HG03439 (cell line): ENCODE measurements around the gene MIS18BP1.
A peak's percentile ranks its signal among the peaks of the same experiment; 100 is the strongest.
"Not testable (repeated sequence)": the region's sequence is repeated elsewhere in the genome, so short reads cannot be mapped to it uniquely, and the experiment has no call there.

Source experiments
- ATAC-seq: cut with Tn5 transposase; IDR thresholded peaks from one replicate; pipeline ENCODE4 v1.9.1; 2021; ENCODE audit warnings: mild to moderate bottlenecking, moderate library complexity; ENCODE audit not compliant: unreplicated experiment

The MIS18BP1 gene

GRCh38 chr14:45253070-45253753 is at the start of gene MIS18BP1:
MIS18BP1 (minus strand) TSS chr14:45253202; CDS start chr14:45247286, 5,916 bp downstream.
- ATAC-seq = peak; percentile 88

GRCh38 chr14:45298423-45299117 is 45.6 kb upstream of the MIS18BP1 start:
- ATAC-seq = no peak

GRCh38 chr14:45294796-45295195 is 41.8 kb upstream of the MIS18BP1 start:
- ATAC-seq = not testable (repeated sequence)

GRCh38 chr14:45290547-45290946 is 37.5 kb upstream of the MIS18BP1 start:
- ATAC-seq = no peak

- no peak for ATAC-seq
Observed at GRCh38 chr14:45287610-45288009, 34.6 kb upstream of the MIS18BP1 start.

GRCh38 chr14:45284802-45285201 is 31.8 kb upstream of the MIS18BP1 start:
- no peak for ATAC-seq

- ATAC-seq = not testable (repeated sequence)
Observed at GRCh38 chr14:45281731-45282400, 28.9 kb upstream of the MIS18BP1 start.

GRCh38 chr14:45271858-45272537 is 19.0 kb upstream of the MIS18BP1 start:
- no peak for ATAC-seq

GRCh38 chr14:45270031-45270430 is 17.0 kb upstream of the MIS18BP1 start:
- ATAC-seq = no peak

- no peak for ATAC-seq
Observed at GRCh38 chr14:45267071-45267470, 14.1 kb upstream of the MIS18BP1 start.

GRCh38 chr14:45262637-45263036 is 9.6 kb upstream of the MIS18BP1 start:
- ATAC-seq = no peak

- no peak for ATAC-seq
Observed at GRCh38 chr14:45261209-45261608, 8.2 kb upstream of the MIS18BP1 start.

GRCh38 chr14:45258805-45259204 is 5.8 kb upstream of the MIS18BP1 start:
- ATAC-seq = no peak

GRCh38 chr14:45258073-45258472 is 5.1 kb upstream of the MIS18BP1 start:
- no peak for ATAC-seq

- ATAC-seq = no peak
Observed at GRCh38 chr14:45254771-45255170, 1.8 kb upstream of the MIS18BP1 start.

- no peak for ATAC-seq
Observed at GRCh38 chr14:45253754-45254310, 830 bp upstream of the MIS18BP1 start.

- ATAC-seq = no peak
Observed at GRCh38 chr14:45252366-45253069, 484 bp downstream of the MIS18BP1 start.

GRCh38 chr14:45251912-45252311 is 1.1 kb downstream of the MIS18BP1 start:
- peak; percentile 57 for ATAC-seq

GRCh38 chr14:45249856-45250575 is 3.0 kb downstream of the MIS18BP1 start:
- ATAC-seq = no peak

GRCh38 chr14:45247427-45247826 is 5.6 kb downstream of the MIS18BP1 start:
- no peak for ATAC-seq
